MG63 (cell line): ENCODE data around the gene ZC3HAV1L. TPM values are rescaled to one million over a fixed set of nuclear protein-coding genes. Genes with fewer than 3 reads are reported as not detected.
"Not testable (repeated sequence)": the region's sequence is repeated elsewhere in the genome, so short reads cannot be mapped to it uniquely, and the experiment has no call there.

Source experiments
- DNase-seq: peaks from one replicate; pipeline ENCODE4 v3.0.0-alpha.2; 2020
- H3K27me3 ChIP-seq: fragments of 250-450 bp; sonication (Bioruptor Pico); 2 replicates; pipeline ENCODE4 v1.5.1; 2020; ENCODE audit warnings: mild to moderate bottlenecking, moderate library complexity
- H3K36me3 ChIP-seq: fragments of 250-450 bp; sonication (Bioruptor Pico); 2 replicates; pipeline ENCODE4 v1.5.1; 2020; ENCODE audit warnings: mild to moderate bottlenecking, moderate library complexity
- H3K4me3 ChIP-seq: fragments of 250-450 bp; sonication (Bioruptor Pico); 2 replicates; pipeline ENCODE4 v1.5.1; 2020; ENCODE audit warnings: mild to moderate bottlenecking, moderate library complexity
- H3K9me3 ChIP-seq: fragments of 250-450 bp; sonication (Bioruptor Pico); 2 replicates; pipeline ENCODE4 v1.5.1; 2020; ENCODE audit warnings: mild to moderate bottlenecking, moderate library complexity
- total RNA-seq: library from RNA; depleted of rRNA; stranded (reverse); fragments of >200 nt; shearing (Covaris generic); gene quantifications from 2 replicates; pipeline ENCODE4 v1.2.3, GENCODE V29; 2014; ENCODE audit warnings: low replicate concordance

ZC3HAV1L gene
- total RNA-seq, 1 experiment from 2014 or later, result 4.3 TPM

GRCh38 chr7:139060695-139061237 lies 24.9 kb upstream of the ZC3HAV1L start:
- H3K4me3 ChIP-seq, result no peak overlapping the region
- H3K27me3 ChIP-seq, result no peaks in the 10 kb centered on the region
- no peak for DNase-seq
- H3K9me3 ChIP-seq, result no peaks in the 10 kb centered on the region
- peaks cover 35% of the 10 kb centered on the region for H3K36me3 ChIP-seq

- H3K27me3 ChIP-seq, result no peaks in the 10 kb centered on the region
- H3K9me3 ChIP-seq, result no peaks in the 10 kb centered on the region
- H3K4me3 ChIP-seq, result no peak overlapping the region
- DNase-seq, result no peak
- peaks cover 32% of the 10 kb centered on the region for H3K36me3 ChIP-seq
These were observed 24.1 kb upstream of the ZC3HAV1L start for GRCh38 chr7:139059905-139060304.

GRCh38 chr7:139058943-139059342 lies 23.1 kb upstream of the ZC3HAV1L start:
- H3K9me3 ChIP-seq, result no peaks in the 10 kb centered on the region
- H3K36me3 ChIP-seq, result peaks cover 26% of the 10 kb centered on the region
- no peak for DNase-seq
- H3K27me3 ChIP-seq, result no peaks in the 10 kb centered on the region
- no peak overlapping the region for H3K4me3 ChIP-seq

- DNase-seq, result no peak
- peaks cover 29% of the 10 kb centered on the region for H3K36me3 ChIP-seq
- no peak overlapping the region for H3K4me3 ChIP-seq
- no peaks in the 10 kb centered on the region for H3K27me3 ChIP-seq
- H3K9me3 ChIP-seq, result no peaks in the 10 kb centered on the region
These were observed 19.8 kb upstream of the ZC3HAV1L start for GRCh38 chr7:139055674-139056073.

GRCh38 chr7:139054656-139055055 lies 18.8 kb upstream of the ZC3HAV1L start:
- H3K9me3 ChIP-seq, H3K4me3 ChIP-seq, H3K27me3 ChIP-seq, DNase-seq: not testable (repeated sequence)
- peaks cover 22% of the 10 kb centered on the region for H3K36me3 ChIP-seq

- Histone ChIP-seq H3K36me3 (peaks cover 21% of the 10 kb centered on the region), H3K27me3 (no peaks in the 10 kb centered on the region)
- no peak for DNase-seq
These were observed 18.3 kb upstream of the ZC3HAV1L start for GRCh38 chr7:139054101-139054500.

GRCh38 chr7:139051655-139052054 lies 15.8 kb upstream of the ZC3HAV1L start:
- DNase-seq, result no peak
- no peak overlapping the region for H3K4me3 ChIP-seq
- no peaks in the 10 kb centered on the region for H3K9me3 ChIP-seq
- H3K36me3 ChIP-seq, result peaks cover 26% of the 10 kb centered on the region
- H3K27me3 ChIP-seq, result no peaks in the 10 kb centered on the region

More at GRCh38 chr7:139054101-139054500, 18.3 kb upstream of the ZC3HAV1L start:
- Histone ChIP-seq H3K4me3 (no peak overlapping the region), H3K9me3 (no peaks in the 10 kb centered on the region)

- H3K9me3 ChIP-seq, result no peaks in the 10 kb centered on the region
- peaks cover 35% of the 10 kb centered on the region for H3K36me3 ChIP-seq
- no peaks in the 10 kb centered on the region for H3K27me3 ChIP-seq
- no peak overlapping the region for H3K4me3 ChIP-seq
- no peak for DNase-seq
These were observed 14.1 kb upstream of the ZC3HAV1L start for GRCh38 chr7:139049936-139050335.

GRCh38 chr7:139049111-139049510 lies 13.3 kb upstream of the ZC3HAV1L start:
- Histone ChIP-seq H3K36me3 (peaks cover 43% of the 10 kb centered on the region), H3K4me3 (no peak overlapping the region), H3K27me3 (no peaks in the 10 kb centered on the region), H3K9me3 (no peaks in the 10 kb centered on the region)
- no peak for DNase-seq

GRCh38 chr7:139047970-139048369 lies 12.1 kb upstream of the ZC3HAV1L start:
- Histone ChIP-seq H3K27me3 (no peaks in the 10 kb centered on the region), H3K4me3 (no peak overlapping the region), H3K9me3 (no peaks in the 10 kb centered on the region), H3K36me3 (peaks cover 35% of the 10 kb centered on the region)
- no peak for DNase-seq

GRCh38 chr7:139046143-139046542 lies 10.3 kb upstream of the ZC3HAV1L start:
- no peak for DNase-seq
- no peaks in the 10 kb centered on the region for H3K9me3 ChIP-seq
- H3K27me3 ChIP-seq, result no peaks in the 10 kb centered on the region
- H3K36me3 ChIP-seq, result peaks cover 31% of the 10 kb centered on the region
- no peak overlapping the region for H3K4me3 ChIP-seq

- Histone ChIP-seq H3K36me3 (peaks cover 31% of the 10 kb centered on the region), H3K9me3 (no peaks in the 10 kb centered on the region), H3K27me3 (no peaks in the 10 kb centered on the region), H3K4me3 (no peak overlapping the region)
- DNase-seq, result no peak
These were observed 9.3 kb upstream of the ZC3HAV1L start for GRCh38 chr7:139044813-139045794.

GRCh38 chr7:139043823-139044812 lies 8.3 kb upstream of the ZC3HAV1L start:
- Histone ChIP-seq H3K9me3 (no peaks in the 10 kb centered on the region), H3K4me3 (no peak overlapping the region), H3K27me3 (no peaks in the 10 kb centered on the region), H3K36me3 (peaks cover 31% of the 10 kb centered on the region)
- DNase-seq, result no peak

- H3K27me3 ChIP-seq, result no peaks in the 10 kb centered on the region
- no peaks in the 10 kb centered on the region for H3K9me3 ChIP-seq
- DNase-seq, result no peak
- no peak overlapping the region for H3K4me3 ChIP-seq
- peaks cover 19% of the 10 kb centered on the region for H3K36me3 ChIP-seq
These were observed 5.7 kb upstream of the ZC3HAV1L start for GRCh38 chr7:139041378-139042085.

- no peaks in the 10 kb centered on the region for H3K27me3 ChIP-seq
- H3K4me3 ChIP-seq, result no peak overlapping the region
- no peaks in the 10 kb centered on the region for H3K9me3 ChIP-seq
- DNase-seq, result no peak
- peaks cover 12% of the 10 kb centered on the region for H3K36me3 ChIP-seq
These were observed 2.8 kb upstream of the ZC3HAV1L start for GRCh38 chr7:139038691-139039090.

GRCh38 chr7:139036901-139037300 lies 1.1 kb upstream of the ZC3HAV1L start:
- Histone ChIP-seq H3K4me3 (no peak overlapping the region; the same call in 1 of the 2 replicates), H3K36me3 (peaks cover 24% of the 10 kb centered on the region), H3K27me3 (no peaks in the 10 kb centered on the region), H3K9me3 (no peaks in the 10 kb centered on the region)
- DNase-seq, result no peak
